IPS-20b (cell line): Measurements from ENCODE around the gene SH3YL1.

ENCODE experiments used
- H3K27ac ChIP-seq: one replicate; pipeline ENCODE4 v1.5.1; 2013; ENCODE audit warnings: low read length
- H3K27me3 ChIP-seq: 2 replicates; pipeline ENCODE4 v1.6.1; 2013; ENCODE audit warnings: mild to moderate bottlenecking, low read length, inconsistent platforms; ENCODE audit not compliant: insufficient read depth
- H3K36me3 ChIP-seq: 2 replicates; pipeline ENCODE4 v1.6.1; 2013; ENCODE audit warnings: low read depth, mild to moderate bottlenecking, inconsistent platforms, low read length, moderate library complexity; ENCODE audit not compliant: insufficient read depth
- H3K4me1 ChIP-seq: 2 replicates; pipeline ENCODE4 v1.6.1; 2013; ENCODE audit warnings: mild to moderate bottlenecking, control low read depth, inconsistent platforms, low read length, moderate library complexity; ENCODE audit not compliant: insufficient read depth
- H3K4me3 ChIP-seq: 2 replicates; pipeline ENCODE4 v1.5.1; 2013; ENCODE audit warnings: mild to moderate bottlenecking, low read length, inconsistent platforms
- H3K9ac ChIP-seq: 2 replicates; pipeline ENCODE4 v1.6.1; 2013; ENCODE audit warnings: low read depth, mild to moderate bottlenecking, inconsistent platforms, low read length, moderate library complexity
- H3K9me3 ChIP-seq: 2 replicates; pipeline ENCODE4 v1.6.1; 2013; ENCODE audit warnings: mild to moderate bottlenecking, low read depth, low read length, inconsistent platforms; ENCODE audit not compliant: insufficient read depth

Gene SH3YL1

GRCh38 chr2:279956-280649 lies 16.3 kb upstream of the SH3YL1 start:
- peaks cover 6% of the 10 kb centered on the region for H3K27me3 ChIP-seq
- H3K4me3 ChIP-seq = no peak overlapping the region
- H3K27ac ChIP-seq = no peak overlapping the region
- H3K36me3 ChIP-seq = peaks cover 73% of the 10 kb centered on the region
- no peaks in the 10 kb centered on the region for H3K9me3 ChIP-seq
- H3K4me1 ChIP-seq = peaks cover 18% of the 10 kb centered on the region
- H3K9ac ChIP-seq = no peak overlapping the region

DNA sequence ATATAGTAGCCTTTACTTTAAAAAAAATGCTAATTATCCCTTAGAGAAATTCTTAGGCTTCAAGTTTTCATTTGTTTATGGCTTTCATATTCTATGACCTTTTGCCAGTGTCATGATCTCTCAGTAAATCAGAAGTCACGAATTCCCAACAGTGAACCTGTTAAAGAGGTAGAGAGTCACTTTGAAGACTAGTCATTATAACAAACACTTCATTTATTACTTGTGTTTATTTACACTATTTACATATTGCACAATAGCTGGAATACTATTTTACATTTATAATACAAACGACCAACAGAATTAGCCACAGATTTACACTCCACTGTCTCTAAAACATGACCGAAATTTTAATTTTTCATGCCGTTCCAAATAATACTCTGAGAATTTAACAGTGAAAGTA lies 15.5 kb upstream of the SH3YL1 start:
- Histone ChIP-seq H3K27ac (no peak overlapping the region), H3K36me3 (peaks cover 80% of the 10 kb centered on the region), H3K9ac (no peak overlapping the region), H3K9me3 (no peaks in the 10 kb centered on the region), H3K4me3 (no peak overlapping the region), H3K27me3 (no peaks in the 10 kb centered on the region), H3K4me1 (peaks cover 10% of the 10 kb centered on the region)

- H3K9me3 ChIP-seq = no peaks in the 10 kb centered on the region
- H3K4me1 ChIP-seq = peaks cover 6% of the 10 kb centered on the region; the same call in 1 of the 2 replicates
- H3K27ac ChIP-seq = no peak overlapping the region
- H3K36me3 ChIP-seq = peaks cover 85% of the 10 kb centered on the region
- H3K27me3 ChIP-seq = no peaks in the 10 kb centered on the region
- no peak overlapping the region for H3K4me3 ChIP-seq
- H3K9ac ChIP-seq = no peak overlapping the region
Observed at GRCh38 chr2:278927-279320, 15.1 kb upstream of the SH3YL1 start.

GRCh38 chr2:278312-278926 lies 14.6 kb upstream of the SH3YL1 start:
- H3K27me3 ChIP-seq = no peaks in the 10 kb centered on the region
- H3K4me1 ChIP-seq = peaks cover under 1% of the 10 kb centered on the region; the same call in 1 of the 2 replicates
- no peak overlapping the region for H3K27ac ChIP-seq

GRCh38 chr2:275466-275865 lies 11.6 kb upstream of the SH3YL1 start:
- Histone ChIP-seq H3K27ac (no peak overlapping the region), H3K9ac (no peak overlapping the region), H3K36me3 (peaks cover 87% of the 10 kb centered on the region), H3K4me1 (no peaks in the 10 kb centered on the region), H3K9me3 (no peaks in the 10 kb centered on the region), H3K4me3 (no peak overlapping the region), H3K27me3 (no peaks in the 10 kb centered on the region)

More at GRCh38 chr2:278312-278926, 14.6 kb upstream of the SH3YL1 start:
- Histone ChIP-seq H3K9me3 (no peaks in the 10 kb centered on the region), H3K9ac (no peak overlapping the region), H3K36me3 (peaks cover 90% of the 10 kb centered on the region), H3K4me3 (no peak overlapping the region)

GRCh38 chr2:274503-274902 lies 10.7 kb upstream of the SH3YL1 start:
- no peak overlapping the region for H3K4me3 ChIP-seq
- H3K4me1 ChIP-seq = no peaks in the 10 kb centered on the region
- H3K27ac ChIP-seq = no peak overlapping the region
- no peak overlapping the region for H3K9ac ChIP-seq
- H3K27me3 ChIP-seq = no peaks in the 10 kb centered on the region
- H3K9me3 ChIP-seq = no peaks in the 10 kb centered on the region
- H3K36me3 ChIP-seq = peaks cover 85% of the 10 kb centered on the region

- H3K4me3 ChIP-seq = no peak overlapping the region
- H3K9me3 ChIP-seq = no peaks in the 10 kb centered on the region
- H3K36me3 ChIP-seq = peaks cover 73% of the 10 kb centered on the region
- no peaks in the 10 kb centered on the region for H3K4me1 ChIP-seq
- no peak overlapping the region for H3K9ac ChIP-seq
- H3K27me3 ChIP-seq = no peaks in the 10 kb centered on the region
- no peak overlapping the region for H3K27ac ChIP-seq
Observed at GRCh38 chr2:273333-273732, 9.5 kb upstream of the SH3YL1 start.

GRCh38 chr2:271917-272316 lies 8.1 kb upstream of the SH3YL1 start:
- H3K9ac ChIP-seq = no peak overlapping the region
- no peak overlapping the region for H3K27ac ChIP-seq
- H3K9me3 ChIP-seq = no peaks in the 10 kb centered on the region
- no peaks in the 10 kb centered on the region for H3K27me3 ChIP-seq
- peaks cover 64% of the 10 kb centered on the region for H3K36me3 ChIP-seq
- no peaks in the 10 kb centered on the region for H3K4me1 ChIP-seq
- no peak overlapping the region for H3K4me3 ChIP-seq

DNA sequence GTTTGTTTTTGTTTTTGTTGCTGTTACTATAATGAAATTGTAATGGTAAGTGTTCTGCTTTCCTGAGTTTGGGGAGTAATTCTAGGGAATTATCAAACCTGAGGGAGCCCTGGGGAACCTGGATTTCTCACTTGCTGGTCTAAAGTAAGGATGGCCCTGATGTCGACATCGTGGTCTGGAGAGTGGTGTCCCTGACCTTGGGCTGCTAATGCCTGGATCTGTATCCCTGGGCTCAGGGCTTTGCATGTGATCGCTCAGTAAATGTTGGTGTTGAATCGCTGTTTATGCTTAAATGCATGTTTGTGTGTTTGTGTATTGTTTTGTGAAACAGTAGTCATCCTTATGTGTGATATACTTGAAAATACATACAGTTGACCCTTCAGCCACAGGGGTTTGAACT lies 7.0 kb upstream of the SH3YL1 start:
- H3K9ac ChIP-seq = no peak overlapping the region
- H3K9me3 ChIP-seq = no peaks in the 10 kb centered on the region
- H3K27ac ChIP-seq = no peak overlapping the region
- no peak overlapping the region for H3K4me3 ChIP-seq
- H3K4me1 ChIP-seq = no peaks in the 10 kb centered on the region
- H3K27me3 ChIP-seq = no peaks in the 10 kb centered on the region
- H3K36me3 ChIP-seq = peaks cover 57% of the 10 kb centered on the region

DNA sequence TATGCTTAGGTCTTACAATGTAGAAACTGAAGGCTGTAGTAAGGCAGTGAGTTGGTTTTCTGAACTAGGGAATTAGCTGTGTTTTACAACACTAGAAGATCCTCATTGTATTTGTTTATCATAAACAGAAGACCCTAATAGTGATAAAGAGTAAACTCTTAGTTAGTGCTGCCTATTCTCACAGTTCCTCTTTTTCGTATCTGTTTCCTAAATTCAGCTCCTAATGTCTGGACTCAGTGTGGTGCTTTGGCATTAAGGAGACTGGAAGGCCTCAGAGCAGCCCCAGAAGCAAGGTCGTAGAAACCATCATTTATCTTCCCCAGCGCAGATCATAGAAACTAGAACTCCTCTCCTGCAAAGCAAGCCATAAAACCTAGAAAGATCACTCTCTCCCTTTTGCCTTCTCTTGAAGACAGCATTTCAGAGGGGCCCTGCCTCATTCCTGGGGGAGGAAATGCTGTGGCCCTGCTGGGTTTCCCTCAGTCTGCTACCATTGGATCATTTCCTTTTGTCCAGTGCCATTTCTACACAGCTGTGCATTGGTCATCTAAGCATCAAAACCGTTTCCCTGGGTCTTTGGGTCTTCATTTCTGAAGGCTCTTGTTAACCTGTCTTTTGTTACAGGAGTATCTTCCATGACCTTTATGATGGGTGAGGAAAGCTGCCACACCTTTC lies 5.7 kb upstream of the SH3YL1 start:
- H3K27me3 ChIP-seq = no peaks in the 10 kb centered on the region
- no peaks in the 10 kb centered on the region for H3K9me3 ChIP-seq
- no peak overlapping the region for H3K9ac ChIP-seq
- H3K4me3 ChIP-seq = no peak overlapping the region
- H3K36me3 ChIP-seq = peaks cover 43% of the 10 kb centered on the region
- H3K27ac ChIP-seq = no peak overlapping the region
- no peaks in the 10 kb centered on the region for H3K4me1 ChIP-seq

DNA sequence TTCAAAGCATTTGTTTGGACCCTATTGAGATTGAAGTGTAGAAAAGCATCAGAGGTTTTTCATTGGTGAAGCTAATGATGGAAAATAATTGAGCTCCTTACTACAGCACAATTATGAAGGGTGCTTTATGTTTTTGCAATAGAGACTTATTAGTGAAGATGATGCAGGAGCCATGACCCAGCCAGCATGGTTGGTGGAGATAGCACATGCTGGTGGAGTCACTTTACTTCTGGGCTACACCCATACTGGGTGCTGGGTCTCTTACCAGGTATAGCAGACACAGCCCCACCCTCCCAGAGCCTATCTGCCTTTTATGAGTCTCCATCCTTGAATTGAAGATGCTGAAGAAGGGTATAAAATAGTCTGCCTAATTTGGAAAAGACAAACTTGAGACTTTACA lies 4.5 kb upstream of the SH3YL1 start:
- H3K27ac ChIP-seq = no peak overlapping the region
- no peak overlapping the region for H3K4me3 ChIP-seq
- peaks cover 31% of the 10 kb centered on the region for H3K36me3 ChIP-seq
- H3K9me3 ChIP-seq = no peaks in the 10 kb centered on the region
- peaks cover 7% of the 10 kb centered on the region; the same call in 1 of the 2 replicates for H3K27me3 ChIP-seq
- H3K4me1 ChIP-seq = no peaks in the 10 kb centered on the region
- H3K9ac ChIP-seq = peak overlapping the region; percentile 11; the same call in 1 of the 2 replicates
